H1 (cell line): ENCODE data around the gene KCND1. TPM values are rescaled to one million over a fixed set of nuclear protein-coding genes. Genes with fewer than 3 reads are reported as not detected.

Source experiments
- CTCF ChIA-PET: fragments of 300-600 bp; sonication (Branson Sonifier 250); formaldehyde crosslinking; loops from one replicate; lab custom pipeline; 2021; ENCODE audit not compliant: partially characterized antibody; lab: Charles Lee
- POLR2A ChIA-PET: fragments of 300-600 bp; sonication (Branson Sonifier 250); formaldehyde crosslinking; loops from one replicate; lab custom pipeline; 2021; ENCODE audit warnings: inconsistent platforms; ENCODE audit not compliant: partially characterized antibody; lab: Charles Lee
- DNase-seq, 2 experiments: peaks; one replicate each; pipeline versions ENCODE4 v3.0.0 to v3.0.0-alpha.2; 2010 to 2022; ENCODE audit warnings: low spot score in 2 of 2, low read depth in 1 of 2, mixed read lengths in 1 of 2
- FAIRE-seq: peaks from 2 replicates; lab custom pipeline; 2011; peaks lifted over from hg19 to GRCh38; lab: Jason Lieb, UNC
- H2AFZ ChIP-seq: 2 replicates; pipeline ENCODE4 v1.8.1; 2012; ENCODE audit warnings: low read length, inconsistent platforms
- H2AK5ac ChIP-seq: 2 replicates; pipeline ENCODE4 v1.6.1; 2013; ENCODE audit warnings: low read depth, low read length
- H2BK120ac ChIP-seq: replicated peaks from 2 replicates; pipeline ENCODE3; 2013; ENCODE audit warnings: low read depth, low read length, inconsistent platforms
- H2BK12ac ChIP-seq: 2 replicates; pipeline ENCODE4 v1.6.1; 2013; ENCODE audit warnings: low read depth, low read length
- H2BK15ac ChIP-seq: 2 replicates; pipeline ENCODE4 v1.6.1; 2013; ENCODE audit warnings: low read length
- H2BK20ac ChIP-seq: 2 replicates; pipeline ENCODE4 v1.6.1; 2013; ENCODE audit warnings: low read length
- H2BK5ac ChIP-seq: 2 replicates; pipeline ENCODE4 v1.6.1; 2013; ENCODE audit warnings: low read depth, low read length
- H3K14ac ChIP-seq: 2 replicates; pipeline ENCODE4 v1.6.1; 2013; ENCODE audit warnings: inconsistent platforms; ENCODE audit not compliant: insufficient read length
- H3K18ac ChIP-seq: 2 replicates; pipeline ENCODE4 v1.6.1; 2013; ENCODE audit warnings: low read length; ENCODE audit errors: extremely low read depth
- H3K23ac ChIP-seq: 2 replicates; pipeline ENCODE4 v1.6.1; 2013; ENCODE audit warnings: inconsistent platforms; ENCODE audit not compliant: insufficient read length
- H3K23me2 ChIP-seq: 2 replicates; pipeline ENCODE4 v1.6.1; 2013; ENCODE audit warnings: low read depth, low read length
- H3K27ac ChIP-seq: 2 replicates; pipeline ENCODE4 v1.6.1; 2011; ENCODE audit warnings: low read depth, low read length, inconsistent platforms
- H3K27me3 ChIP-seq, 4 experiments: replicated peaks in 1 of 4; 1 replicate in 1 of 4; 2 replicates in 3 of 4; pipeline versions ENCODE4 v1.6.1 to v1.8.1; 2011 to 2013; ENCODE audit warnings: low read length in 3 of 4, mild to moderate bottlenecking in 3 of 4, inconsistent platforms in 2 of 4, mixed read lengths in 2 of 4, moderate library complexity in 1 of 4; ENCODE audit not compliant: control insufficient read depth in 3 of 4, insufficient read depth in 3 of 4; ENCODE audit errors: extremely low read depth in 1 of 4
- H3K36me3 ChIP-seq, 4 experiments: 2 replicates each; pipeline versions ENCODE4 v1.6.1 to v1.8.1; 2011 to 2013; ENCODE audit warnings: mild to moderate bottlenecking in 4 of 4, low read length in 3 of 4, moderate library complexity in 2 of 4, control low read depth in 1 of 4, inconsistent platforms in 1 of 4; ENCODE audit not compliant: insufficient read depth in 4 of 4, control insufficient read depth in 2 of 4
- H3K4ac ChIP-seq: replicated peaks from 2 replicates; pipeline ENCODE3; 2013; ENCODE audit warnings: low read length, low read depth, mixed read lengths, inconsistent platforms; ENCODE audit not compliant: insufficient read length
- H3K4me1 ChIP-seq, 4 experiments: replicated peaks in 1 of 4; 1 replicate in 1 of 4; 2 replicates in 3 of 4; pipeline versions ENCODE4 v1.6.1 to v1.8.1; 2011 to 2013; ENCODE audit warnings: low read length in 3 of 4, inconsistent platforms in 2 of 4, mixed read lengths in 1 of 4; ENCODE audit not compliant: insufficient read depth in 4 of 4, control insufficient read depth in 3 of 4
- H3K4me2 ChIP-seq, 2 experiments: 2 replicates each; pipeline versions ENCODE4 v1.6.1 to v1.8.1; 2011 to 2013; ENCODE audit warnings: low read depth in 2 of 2, low read length in 2 of 2, control low read depth in 1 of 2, inconsistent platforms in 1 of 2, mild to moderate bottlenecking in 1 of 2; ENCODE audit not compliant: insufficient read depth in 1 of 2
- H3K4me3 ChIP-seq, 4 experiments: fragments of 200-600, 300-600 bp in 1 of 4; sonication (generic), shearing (Covaris generic), sonication (Bioruptor Twin) in 1 of 4; 2 replicates each; pipeline versions ENCODE4 v1.5.1 to v1.8.1; 2011 to 2016; ENCODE audit warnings: low read length in 4 of 4, low read depth in 3 of 4, control low read depth in 2 of 4, inconsistent platforms in 2 of 4, mild to moderate bottlenecking in 2 of 4, mixed read lengths in 1 of 4, moderate library complexity in 1 of 4; ENCODE audit not compliant: insufficient read depth in 2 of 4; ENCODE audit errors: extremely low read depth in 1 of 4
- H3K56ac ChIP-seq: replicated peaks from 2 replicates; pipeline ENCODE3; 2013; ENCODE audit warnings: low read depth, mild to moderate bottlenecking, mixed read lengths, low read length, inconsistent platforms; ENCODE audit not compliant: insufficient read length
- H3K79me1 ChIP-seq: 2 replicates; pipeline ENCODE4 v1.6.1; 2013; ENCODE audit warnings: low read depth, low read length, control low read depth
- H3K79me2 ChIP-seq, 2 experiments: 2 replicates each; pipeline versions ENCODE4 v1.6.1 to v1.8.1; 2012 to 2013; ENCODE audit warnings: low read length in 2 of 2, mild to moderate bottlenecking in 2 of 2, inconsistent platforms in 1 of 2; ENCODE audit not compliant: insufficient read depth in 2 of 2, control insufficient read depth in 1 of 2
- H3K9ac ChIP-seq, 4 experiments: replicated peaks in 1 of 4; 1 replicate in 1 of 4; 2 replicates in 3 of 4; pipeline versions ENCODE4 v1.6.1 to v1.8.1; 2011 to 2013; ENCODE audit warnings: low read depth in 3 of 4, low read length in 3 of 4, control low read depth in 2 of 4, mild to moderate bottlenecking in 2 of 4, moderate library complexity in 2 of 4, inconsistent platforms in 1 of 4; ENCODE audit errors: extremely low read depth in 1 of 4
- H3K9me3 ChIP-seq, 2 experiments: 2 replicates each; pipeline versions ENCODE4 v1.6.1 to v1.8.1; 2012 to 2013; ENCODE audit warnings: mild to moderate bottlenecking in 2 of 2, moderate library complexity in 2 of 2, control low read depth in 1 of 2, inconsistent platforms in 1 of 2, low read depth in 1 of 2, low read length in 1 of 2, mixed read lengths in 1 of 2; ENCODE audit not compliant: insufficient read depth in 2 of 2
- H4K20me1 ChIP-seq, 2 experiments: replicated peaks in 1 of 2; 2 replicates each; pipeline versions ENCODE3 to v1.8.1; 2011 to 2013; ENCODE audit warnings: inconsistent platforms in 2 of 2, low read length in 2 of 2, mild to moderate bottlenecking in 1 of 2; ENCODE audit not compliant: insufficient read depth in 2 of 2, control insufficient read depth in 1 of 2
- H4K5ac ChIP-seq: 2 replicates; pipeline ENCODE4 v1.6.1; 2013; ENCODE audit warnings: low read length, low read depth, mixed read lengths, inconsistent platforms; ENCODE audit not compliant: insufficient read length
- H4K8ac ChIP-seq: 2 replicates; pipeline ENCODE4 v1.8.0; 2013; ENCODE audit warnings: mild to moderate bottlenecking, moderate library complexity, low read length, inconsistent platforms; ENCODE audit not compliant: insufficient read depth; ENCODE audit errors: extremely low read depth
- H4K91ac ChIP-seq: replicated peaks from 2 replicates; pipeline ENCODE3; 2013; ENCODE audit warnings: low read length, mixed read lengths, inconsistent platforms; ENCODE audit not compliant: insufficient read length
- CBX8 ChIP-seq: fragments of 300-800, 300-1000 bp; sonication (generic); IDR thresholded peaks from 2 replicates; pipeline ENCODE4 v1.7.1; 2016; ENCODE audit warnings: low read depth, low read length, borderline replicate concordance
- EP300 ChIP-seq, 2 experiments: IDR thresholded peaks; 1 replicate in 1 of 2; 2 replicates in 1 of 2; pipeline ENCODE4 v1.6.1; 2011 to 2012; ENCODE audit warnings: low read depth in 2 of 2, low read length in 2 of 2, mild to moderate bottlenecking in 2 of 2, borderline replicate concordance in 1 of 2, inconsistent platforms in 1 of 2, moderate library complexity in 1 of 2
- JUND ChIP-seq: IDR thresholded peaks from 2 replicates; pipeline ENCODE4 v1.6.1; 2011; ENCODE audit warnings: mild to moderate bottlenecking, improper control_type of control experiment, low read length
- WGBS, 2 experiments: shearing (Covaris generic) in 1 of 2; methylation state at CpG; one replicate each; pipeline versions ENCODE4 v1.1.6 to v1.1.7; 2013 to 2015; ENCODE audit warnings: low lambda C conversion rate in 2 of 2, mixed read lengths in 2 of 2, inconsistent platforms in 1 of 2, low coverage in 1 of 2, missing lambda C conversion rate in 1 of 2; ENCODE audit not compliant: insufficient replicate concordance in 2 of 2, insufficient coverage in 1 of 2, insufficient read length in 1 of 2; ENCODE audit errors: extremely low coverage in 1 of 2, missing lambda C conversion rate in 1 of 2; 5-methylcytosine and 5-hydroxymethylcytosine counted together
- polyA plus RNA-seq, 7 experiments: library from polyadenylated mRNA; depleted of rRNA in 3 of 7; stranded (reverse) in 5 of 7; unstranded in 2 of 7; fragments of >200 nt in 5 of 7; fragments of 200-250 nt in 2 of 7; gene quantifications; 1 replicate in 5 of 7; 2 replicates in 1 of 7; 4 replicates in 1 of 7; pipeline versions ENCODE4 v1.2.1 to v1.2.3, GENCODE V29; 2011 to 2013; ENCODE audit warnings: missing spikeins in 2 of 7, mixed read lengths in 2 of 7
- total RNA-seq: library from RNA; stranded (reverse); fragmentation: NEBNext Ultra II Directional; extraction: Animal tissue kit (Norgen Biotek cat#: 25700); gene quantifications from 2 replicates; pipeline ENCODE4 v1.2.1, GENCODE V29; 2021

KCND1 gene
- total and polyA plus RNA-seq, 2 of the 8 experiments (the other 6 are each of a cell fraction or from before 2014, with no cell fraction given), result 3.1 to 6.8 TPM

DNA sequence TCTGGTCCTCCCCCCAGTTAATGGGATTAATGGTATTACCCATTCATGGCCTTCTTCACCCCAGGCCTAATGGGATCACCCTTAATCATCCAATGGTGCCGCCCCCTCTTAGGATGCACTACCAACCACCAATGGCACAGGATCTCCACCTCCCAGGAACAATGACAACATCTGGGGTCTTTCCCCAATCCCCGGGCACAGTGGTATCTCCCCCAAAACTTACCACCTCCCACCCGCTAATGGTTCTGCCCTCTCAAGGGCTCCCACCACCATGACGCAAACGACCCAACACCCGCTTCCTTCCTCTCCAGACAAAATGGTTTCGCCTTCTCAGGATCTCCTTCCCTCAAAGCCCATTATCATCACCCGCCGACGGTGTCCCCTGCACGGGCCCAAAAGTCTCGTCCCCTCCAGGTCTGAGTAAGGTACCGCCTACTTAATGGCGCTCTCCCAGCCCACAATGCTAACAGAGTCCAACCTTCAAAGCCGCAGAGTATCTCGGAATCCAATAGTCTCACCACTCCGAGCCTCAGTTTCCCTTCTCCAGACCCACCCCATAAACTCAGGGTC is 30.0 kb upstream of the KCND1 start:
- POLR2A ChIA-PET, result interaction anchor here (0.9 to 2.5 kb wide), 8 partner anchors 14 to 115 kb away, joined by 3 to 24 read pairs (median 7); partner anchors contain the start of genes KCND1 and TFE3
- H3K23ac ChIP-seq, result no peak overlapping the region
- peak overlapping the region; percentile 34 for H4K91ac ChIP-seq
- peak overlapping the region; percentile 17; the same call in 1 of the 2 replicates for H2BK12ac ChIP-seq
- H3K4me2 ChIP-seq, result peak overlapping the region; percentile 75 to 83
- peak overlapping the region; percentile 87 to 100 (median 98) for H3K4me3 ChIP-seq
- peak overlapping the region; percentile 81 for H4K5ac ChIP-seq
- peak overlapping the region; percentile 60 for H3K18ac ChIP-seq
- peaks cover 0 to 5% of the 10 kb centered on the region in 2 experiments for H4K20me1 ChIP-seq
- 2% methylated on average over 15 of the region's 17 CpGs; no CpG with 5 or more reads in 1 of the 2 experiments for WGBS, 2 experiments
- no peak overlapping the region for H3K14ac ChIP-seq
- peaks cover 2 to 24% (median 16%) of the 10 kb centered on the region in 4 experiments; a peak in 7 of 8 replicates for H3K36me3 ChIP-seq
- H4K8ac ChIP-seq, result peak overlapping the region; percentile 95; the same call in 1 of the 2 replicates
- peak in 1 of 2 experiments; percentile 53; a peak in 1 of 3 replicates for TF ChIP-seq EP300 (IDR thresholded peaks at IDR 0.05; ENCODE audit: borderline replicate concordance in 1 of 2, low read depth in 2 of 2, low read length in 2 of 2)
- TF ChIP-seq CBX8, result no peak
- 0 out of 2 replicates have a peak, but pooled peaks have one; percentile 64 for TF ChIP-seq JUND
- no peak overlapping the region for H2AK5ac ChIP-seq
- no peak overlapping the region for H2BK120ac ChIP-seq
- DNase-seq, result peak; percentile 33 to 51
- no peak for FAIRE-seq
- CTCF ChIA-PET, result no interaction called here
- H2BK20ac ChIP-seq, result no peak overlapping the region
- no peaks in the 10 kb centered on the region for H3K9me3 ChIP-seq
- H2AFZ ChIP-seq, result no peak overlapping the region
- H3K4me1 ChIP-seq, result peaks cover 0 to 3% (median 0%) of the 10 kb centered on the region in 4 experiments; a peak in 1 of 7 replicates
- H3K9ac ChIP-seq, result peak overlapping the region; percentile 57 to 96 (median 92)
- peak overlapping the region; percentile 65 for H3K4ac ChIP-seq
- H3K23me2 ChIP-seq, result no peaks in the 10 kb centered on the region
- no peak overlapping the region for H2BK15ac ChIP-seq
- H3K27ac ChIP-seq, result peak overlapping the region; percentile 96
- peaks cover 3 to 15% of the 10 kb centered on the region in 2 experiments; a peak in 3 of 4 replicates for H3K79me2 ChIP-seq
- no peaks in the 10 kb centered on the region for H3K79me1 ChIP-seq
- peak overlapping the region; percentile 98 for H2BK5ac ChIP-seq
- H3K27me3 ChIP-seq, result no peaks in the 10 kb centered on the region
- no peak overlapping the region for H3K56ac ChIP-seq
